IPS-20b (cell line): Measurements from ENCODE around the gene AAGAB.

Experiments used
- H3K27ac ChIP-seq: one replicate; pipeline ENCODE4 v1.5.1; 2013; ENCODE audit warnings: low read length
- H3K27me3 ChIP-seq: 2 replicates; pipeline ENCODE4 v1.6.1; 2013; ENCODE audit warnings: mild to moderate bottlenecking, low read length, inconsistent platforms; ENCODE audit not compliant: insufficient read depth
- H3K36me3 ChIP-seq: 2 replicates; pipeline ENCODE4 v1.6.1; 2013; ENCODE audit warnings: low read depth, mild to moderate bottlenecking, inconsistent platforms, low read length, moderate library complexity; ENCODE audit not compliant: insufficient read depth
- H3K4me1 ChIP-seq: 2 replicates; pipeline ENCODE4 v1.6.1; 2013; ENCODE audit warnings: mild to moderate bottlenecking, control low read depth, inconsistent platforms, low read length, moderate library complexity; ENCODE audit not compliant: insufficient read depth
- H3K4me3 ChIP-seq: 2 replicates; pipeline ENCODE4 v1.5.1; 2013; ENCODE audit warnings: mild to moderate bottlenecking, low read length, inconsistent platforms
- H3K9ac ChIP-seq: 2 replicates; pipeline ENCODE4 v1.6.1; 2013; ENCODE audit warnings: low read depth, mild to moderate bottlenecking, inconsistent platforms, low read length, moderate library complexity
- H3K9me3 ChIP-seq: 2 replicates; pipeline ENCODE4 v1.6.1; 2013; ENCODE audit warnings: mild to moderate bottlenecking, low read depth, low read length, inconsistent platforms; ENCODE audit not compliant: insufficient read depth

AAGAB gene

GRCh38 chr15:67193223-67193990 lies 61.1 kb downstream of the AAGAB start:
- Histone ChIP-seq H3K4me1 (no peaks in the 10 kb centered on the region), H3K36me3 (peaks cover 27% of the 10 kb centered on the region), H3K9ac (no peak overlapping the region), H3K27me3 (no peaks in the 10 kb centered on the region), H3K4me3 (no peak overlapping the region), H3K27ac (no peak overlapping the region), H3K9me3 (no peaks in the 10 kb centered on the region)

GRCh38 chr15:67192185-67192820 lies 62.2 kb downstream of the AAGAB start:
- H3K9me3 ChIP-seq, result no peaks in the 10 kb centered on the region
- H3K27me3 ChIP-seq, result no peaks in the 10 kb centered on the region
- H3K4me1 ChIP-seq, result no peaks in the 10 kb centered on the region
- H3K27ac ChIP-seq, result no peak overlapping the region
- H3K4me3 ChIP-seq, result no peak overlapping the region
- H3K9ac ChIP-seq, result no peak overlapping the region
- H3K36me3 ChIP-seq, result peaks cover 27% of the 10 kb centered on the region

GRCh38 chr15:67190813-67191212 lies 63.6 kb downstream of the AAGAB start:
- Histone ChIP-seq H3K4me3 (no peak overlapping the region), H3K4me1 (no peaks in the 10 kb centered on the region), H3K9ac (no peak overlapping the region), H3K36me3 (peaks cover 27% of the 10 kb centered on the region), H3K27ac (no peak overlapping the region), H3K9me3 (no peaks in the 10 kb centered on the region), H3K27me3 (no peaks in the 10 kb centered on the region)

- no peak overlapping the region for H3K27ac ChIP-seq
- H3K9ac ChIP-seq, result no peak overlapping the region
- H3K4me3 ChIP-seq, result no peak overlapping the region
- H3K4me1 ChIP-seq, result no peaks in the 10 kb centered on the region
- no peaks in the 10 kb centered on the region for H3K9me3 ChIP-seq
- H3K27me3 ChIP-seq, result no peaks in the 10 kb centered on the region
- peaks cover 27% of the 10 kb centered on the region for H3K36me3 ChIP-seq
Measured at GRCh38 chr15:67190326-67190725, 64.1 kb downstream of the AAGAB start.

GRCh38 chr15:67189326-67190051 lies 65.0 kb downstream of the AAGAB start:
- H3K4me3 ChIP-seq, result no peak overlapping the region
- H3K9ac ChIP-seq, result no peak overlapping the region
- H3K9me3 ChIP-seq, result no peaks in the 10 kb centered on the region
- H3K4me1 ChIP-seq, result no peaks in the 10 kb centered on the region
- peaks cover 27% of the 10 kb centered on the region for H3K36me3 ChIP-seq
- no peak overlapping the region for H3K27ac ChIP-seq
- H3K27me3 ChIP-seq, result no peaks in the 10 kb centered on the region

GRCh38 chr15:67188551-67189218 lies 65.8 kb downstream of the AAGAB start:
- peaks cover 27% of the 10 kb centered on the region for H3K36me3 ChIP-seq
- H3K4me1 ChIP-seq, result no peaks in the 10 kb centered on the region
- H3K4me3 ChIP-seq, result no peak overlapping the region
- no peak overlapping the region for H3K27ac ChIP-seq
- no peak overlapping the region for H3K9ac ChIP-seq
- no peaks in the 10 kb centered on the region for H3K9me3 ChIP-seq
- H3K27me3 ChIP-seq, result no peaks in the 10 kb centered on the region

- no peaks in the 10 kb centered on the region for H3K4me1 ChIP-seq
- no peaks in the 10 kb centered on the region for H3K9me3 ChIP-seq
- peaks cover 27% of the 10 kb centered on the region for H3K36me3 ChIP-seq
- no peak overlapping the region for H3K9ac ChIP-seq
- H3K4me3 ChIP-seq, result no peak overlapping the region
- no peaks in the 10 kb centered on the region for H3K27me3 ChIP-seq
- no peak overlapping the region for H3K27ac ChIP-seq
Measured at GRCh38 chr15:67187351-67187854, 67.1 kb downstream of the AAGAB start.

GRCh38 chr15:67186688-67187087 lies 67.8 kb downstream of the AAGAB start:
- H3K9me3 ChIP-seq, result no peaks in the 10 kb centered on the region
- peaks cover 27% of the 10 kb centered on the region for H3K36me3 ChIP-seq
- H3K4me3 ChIP-seq, result no peak overlapping the region
- no peaks in the 10 kb centered on the region for H3K27me3 ChIP-seq
- H3K4me1 ChIP-seq, result no peaks in the 10 kb centered on the region
- H3K27ac ChIP-seq, result no peak overlapping the region
- H3K9ac ChIP-seq, result no peak overlapping the region

- H3K4me3 ChIP-seq, result no peak overlapping the region
- no peaks in the 10 kb centered on the region for H3K27me3 ChIP-seq
- no peaks in the 10 kb centered on the region for H3K9me3 ChIP-seq
- no peak overlapping the region for H3K9ac ChIP-seq
- H3K36me3 ChIP-seq, result peaks cover 22% of the 10 kb centered on the region
- H3K4me1 ChIP-seq, result no peaks in the 10 kb centered on the region
- H3K27ac ChIP-seq, result no peak overlapping the region
Measured at GRCh38 chr15:67186226-67186649, 68.2 kb downstream of the AAGAB start.

GRCh38 chr15:67185621-67186225 lies 68.7 kb downstream of the AAGAB start:
- H3K36me3 ChIP-seq, result peaks cover 21% of the 10 kb centered on the region
- H3K9me3 ChIP-seq, result no peaks in the 10 kb centered on the region
- no peak overlapping the region for H3K27ac ChIP-seq
- H3K9ac ChIP-seq, result no peak overlapping the region
- no peaks in the 10 kb centered on the region for H3K27me3 ChIP-seq
- no peaks in the 10 kb centered on the region for H3K4me1 ChIP-seq
- H3K4me3 ChIP-seq, result no peak overlapping the region

GRCh38 chr15:67185051-67185450 lies 69.4 kb downstream of the AAGAB start:
- H3K36me3 ChIP-seq, result peaks cover 15% of the 10 kb centered on the region
- H3K4me1 ChIP-seq, result no peaks in the 10 kb centered on the region
- no peaks in the 10 kb centered on the region for H3K9me3 ChIP-seq
- H3K4me3 ChIP-seq, result no peak overlapping the region
- H3K27ac ChIP-seq, result no peak overlapping the region
- no peaks in the 10 kb centered on the region for H3K27me3 ChIP-seq
- no peak overlapping the region for H3K9ac ChIP-seq
